ENCODE measurements around the gene CORO1C.
"Not testable (repeated sequence)": the region's sequence is repeated elsewhere in the genome, so short reads cannot be mapped to it uniquely, and the experiment has no call there.

CORO1C gene

GRCh38 chr12:108753976-108754375, 22.7 kb upstream of the CORO1C start:
- DNase-seq (ENCODE audit: low read depth in 2 of 2), result no peak

- DNase-seq (ENCODE audit: low read depth in 2 of 2), result no peak
Observed at GRCh38 chr12:108752387-108752786, 21.1 kb upstream of the CORO1C start.

DNA sequence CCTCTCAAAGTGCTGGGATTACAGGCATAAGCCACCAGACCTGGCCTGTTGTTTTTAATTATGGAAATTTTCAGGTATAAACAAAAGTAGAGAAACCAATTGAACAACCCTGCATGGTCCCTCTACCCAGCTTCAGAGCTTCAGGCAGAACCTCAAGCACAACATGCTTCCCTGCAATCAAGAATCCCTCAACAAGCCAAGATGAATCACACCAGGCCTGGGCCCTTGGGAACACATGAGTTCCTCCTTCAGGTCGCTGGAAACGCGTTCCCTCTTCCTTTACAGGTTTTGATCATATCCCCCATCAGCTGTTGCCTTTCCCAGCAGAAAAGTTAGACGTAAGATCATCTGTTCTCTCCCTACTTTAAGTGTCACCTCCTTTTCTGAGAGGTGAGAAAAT, 20.5 kb upstream of the CORO1C start:
- no peak for DNase-seq (ENCODE audit: low read depth in 2 of 2)

- DNase-seq (ENCODE audit: low read depth in 2 of 2), result not testable (repeated sequence)
Observed at GRCh38 chr12:108751003-108751402, 19.7 kb upstream of the CORO1C start.

DNA sequence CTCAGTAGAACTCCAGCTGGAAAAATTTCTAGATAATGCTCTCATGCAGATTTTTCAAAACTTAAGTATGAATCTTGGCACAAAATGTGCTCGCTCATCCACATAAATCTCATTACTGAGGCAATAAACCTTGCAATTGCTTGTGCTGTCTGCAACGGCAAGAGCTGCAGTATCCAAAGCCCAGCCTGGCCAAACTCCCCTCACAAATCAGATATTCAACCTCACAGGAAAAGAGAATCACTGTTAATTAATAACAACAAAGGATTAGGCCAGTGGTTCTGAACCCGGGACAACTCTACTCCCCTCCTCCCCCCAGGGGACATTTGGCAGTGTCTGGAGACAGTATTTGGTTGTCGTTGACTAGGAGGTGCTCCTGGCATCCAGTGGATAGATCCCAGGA, 19.2 kb upstream of the CORO1C start:
- no peak for DNase-seq (ENCODE audit: low read depth in 2 of 2)

DNA sequence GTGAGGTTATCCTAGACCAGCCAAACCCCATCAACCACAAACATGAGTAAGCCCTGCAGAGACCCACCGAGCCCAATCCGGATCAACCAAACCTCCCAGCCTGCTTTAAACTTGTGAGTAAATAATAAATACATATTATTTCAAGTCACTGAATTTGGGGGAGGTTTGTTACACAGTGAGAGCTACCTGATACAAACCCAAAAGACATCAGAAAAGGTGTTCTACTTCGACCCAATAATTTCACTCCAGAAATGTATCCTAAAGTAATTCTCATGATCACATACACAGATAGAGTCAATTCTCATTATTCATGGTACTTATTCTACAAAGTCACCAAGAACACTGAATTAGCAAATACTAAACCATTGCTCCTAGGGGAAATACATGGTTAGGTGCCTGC, 16.2 kb upstream of the CORO1C start:
- DNase-seq (ENCODE audit: low read depth in 2 of 2), result no peak

- DNase-seq (ENCODE audit: low read depth in 2 of 2), result no peak
Observed at GRCh38 chr12:108745641-108746040, 14.3 kb upstream of the CORO1C start.

DNA sequence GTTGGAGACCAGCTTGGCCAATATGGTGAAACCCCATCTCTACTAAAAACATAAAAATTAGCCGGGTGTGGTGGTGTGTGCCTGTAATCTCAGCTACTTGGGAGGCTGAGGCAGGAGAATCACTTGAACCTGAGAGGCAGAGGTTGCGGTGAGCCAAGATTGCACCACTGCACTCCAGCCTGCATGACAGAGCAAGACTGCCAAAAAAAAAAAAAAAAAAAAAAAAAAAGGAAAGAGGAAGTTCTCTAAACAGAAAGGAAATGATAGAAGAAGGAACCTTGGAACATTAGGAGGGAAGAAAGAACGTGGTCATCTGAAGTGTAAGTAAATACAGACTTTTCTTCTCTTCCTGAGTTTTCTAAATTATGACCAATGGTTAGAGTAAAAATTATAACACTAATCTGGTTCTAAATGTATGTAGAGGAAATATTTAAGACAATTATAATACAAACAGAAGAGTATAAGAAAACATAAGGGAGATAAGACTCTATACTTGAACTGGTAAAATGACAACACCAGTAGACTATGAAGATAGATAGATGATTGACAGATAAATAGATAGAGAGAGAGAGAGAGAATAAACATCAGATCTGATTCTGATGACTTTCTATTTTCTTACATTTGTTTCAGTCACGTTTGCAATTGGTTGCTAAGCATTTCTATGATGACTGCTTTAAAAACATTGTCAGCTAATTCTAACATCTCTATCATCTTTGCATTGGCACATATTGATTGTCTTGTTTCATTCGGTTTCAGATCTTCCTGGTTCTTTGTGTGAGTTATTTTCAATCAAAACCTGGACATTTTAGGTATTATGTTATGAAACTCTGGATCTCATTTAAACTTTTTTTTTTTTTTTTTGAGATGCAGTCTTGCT, 12.9 kb upstream of the CORO1C start:
- DNase-seq (ENCODE audit: low read depth in 2 of 2), result no peak

DNA sequence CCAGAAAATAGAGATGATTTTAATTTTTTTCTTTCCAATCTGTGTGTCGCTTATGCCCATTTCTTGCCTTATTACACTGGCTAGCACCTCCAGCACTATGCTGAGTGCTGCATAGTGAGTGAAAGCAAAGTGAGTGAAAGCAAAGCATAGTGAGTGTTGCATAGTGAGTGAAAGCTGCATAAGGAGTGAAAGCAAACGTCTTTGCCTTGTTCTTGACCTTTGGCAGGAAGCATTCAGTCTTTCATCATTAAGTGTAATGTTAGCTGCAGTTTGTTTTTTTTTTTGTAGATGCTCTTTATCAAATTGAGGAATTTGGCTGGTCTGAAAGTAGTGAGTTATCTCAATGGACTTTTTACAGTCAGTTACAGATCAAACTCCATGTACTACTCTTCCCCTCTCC, 6.9 kb upstream of the CORO1C start:
- DNase-seq (ENCODE audit: low read depth in 2 of 2), result no peak

DNA sequence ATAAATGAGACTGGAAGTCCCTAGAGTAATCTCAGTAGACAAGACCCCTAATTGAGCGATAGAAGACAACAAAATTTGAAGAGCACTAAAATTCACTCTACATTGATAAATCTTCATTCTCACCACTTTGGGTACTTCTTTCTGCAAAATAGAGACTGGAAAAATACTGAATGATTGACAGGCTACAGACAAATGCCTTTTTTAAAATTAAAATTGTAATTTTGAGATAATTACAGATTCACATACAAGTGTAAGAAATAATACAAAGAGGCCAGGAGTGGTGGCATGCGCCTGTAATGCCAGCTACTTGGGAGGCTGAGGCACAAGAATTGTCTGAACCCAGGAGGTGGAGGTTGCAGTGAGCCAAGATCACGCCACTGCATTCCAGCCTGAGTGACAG, 4.5 kb upstream of the CORO1C start:
- no peak for DNase-seq (ENCODE audit: low read depth in 2 of 2)

- DNase-seq (ENCODE audit: low read depth in 2 of 2), result no peak
Observed at GRCh38 chr12:108734200-108734906, 3.0 kb upstream of the CORO1C start.

- not testable (repeated sequence) for DNase-seq (ENCODE audit: low read depth in 2 of 2)
Observed at GRCh38 chr12:108733230-108733531, 1.9 kb upstream of the CORO1C start.

DNA sequence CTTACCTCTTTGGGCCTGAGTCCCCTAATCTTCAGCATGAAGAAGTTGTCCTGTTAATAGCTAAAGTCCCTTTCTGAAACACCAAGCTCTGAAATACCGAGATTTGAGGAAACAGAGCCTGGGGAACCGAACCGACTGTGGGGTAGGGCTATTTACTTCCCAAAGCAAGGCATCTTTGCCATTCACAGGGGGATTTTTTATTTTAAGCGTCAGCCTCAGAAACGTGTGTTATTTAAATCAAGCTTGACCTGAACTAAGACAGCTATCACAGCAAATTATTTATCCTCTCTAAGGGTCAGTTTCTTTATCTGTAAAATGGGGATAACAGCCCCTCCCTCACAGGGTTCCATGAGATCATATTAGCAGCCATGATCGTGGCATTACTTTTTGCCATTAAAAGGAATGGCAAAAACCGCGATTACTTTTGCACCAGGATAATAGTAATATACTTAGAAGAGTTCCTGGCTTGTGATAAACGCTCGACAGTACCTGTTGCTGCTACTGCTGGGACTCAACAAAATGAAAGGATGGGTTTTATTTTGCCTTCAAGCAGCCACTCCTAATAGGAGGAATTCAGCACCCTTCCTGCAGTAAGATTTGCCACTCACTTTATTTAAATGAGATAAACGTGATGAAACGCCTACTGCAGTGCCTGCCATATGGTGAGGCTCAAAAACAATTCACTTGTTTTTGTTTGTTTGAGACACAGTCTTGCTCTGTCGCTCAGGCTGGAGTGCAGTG, 1.3 kb upstream of the CORO1C start:
- no peak for DNase-seq (ENCODE audit: low read depth in 2 of 2)

DNA sequence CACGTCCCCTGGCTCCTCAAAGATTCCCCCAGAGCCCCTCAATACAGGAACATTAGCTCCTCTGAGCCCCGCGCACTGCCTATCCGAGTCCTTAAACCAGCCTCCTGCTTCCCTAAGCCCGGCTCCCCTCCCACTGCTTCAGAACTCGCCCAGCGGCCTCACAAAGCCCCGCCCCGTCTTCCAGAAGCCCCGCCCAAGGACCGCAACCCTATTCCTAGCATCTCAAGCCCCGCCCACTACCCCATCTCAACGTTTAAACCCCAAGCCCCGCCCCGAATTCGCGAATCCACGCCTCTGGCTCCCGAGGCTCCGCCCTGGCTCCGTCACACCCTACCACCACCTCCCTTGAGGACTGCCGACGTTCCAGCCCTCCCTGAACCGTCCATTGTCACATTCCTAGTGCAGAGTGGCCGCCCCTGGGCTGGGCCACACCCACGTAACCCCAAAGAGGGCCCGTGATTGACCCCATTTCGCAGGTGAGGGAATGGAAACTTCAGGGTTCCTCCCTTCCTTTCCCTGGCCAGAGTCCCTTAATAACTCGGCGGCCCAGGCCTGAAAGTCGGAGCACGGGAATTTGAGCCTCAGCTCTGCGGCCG, 646 bp upstream of the CORO1C start:
- peak; percentile 89 to 94 for DNase-seq (ENCODE audit: low read depth in 2 of 2)

DNA sequence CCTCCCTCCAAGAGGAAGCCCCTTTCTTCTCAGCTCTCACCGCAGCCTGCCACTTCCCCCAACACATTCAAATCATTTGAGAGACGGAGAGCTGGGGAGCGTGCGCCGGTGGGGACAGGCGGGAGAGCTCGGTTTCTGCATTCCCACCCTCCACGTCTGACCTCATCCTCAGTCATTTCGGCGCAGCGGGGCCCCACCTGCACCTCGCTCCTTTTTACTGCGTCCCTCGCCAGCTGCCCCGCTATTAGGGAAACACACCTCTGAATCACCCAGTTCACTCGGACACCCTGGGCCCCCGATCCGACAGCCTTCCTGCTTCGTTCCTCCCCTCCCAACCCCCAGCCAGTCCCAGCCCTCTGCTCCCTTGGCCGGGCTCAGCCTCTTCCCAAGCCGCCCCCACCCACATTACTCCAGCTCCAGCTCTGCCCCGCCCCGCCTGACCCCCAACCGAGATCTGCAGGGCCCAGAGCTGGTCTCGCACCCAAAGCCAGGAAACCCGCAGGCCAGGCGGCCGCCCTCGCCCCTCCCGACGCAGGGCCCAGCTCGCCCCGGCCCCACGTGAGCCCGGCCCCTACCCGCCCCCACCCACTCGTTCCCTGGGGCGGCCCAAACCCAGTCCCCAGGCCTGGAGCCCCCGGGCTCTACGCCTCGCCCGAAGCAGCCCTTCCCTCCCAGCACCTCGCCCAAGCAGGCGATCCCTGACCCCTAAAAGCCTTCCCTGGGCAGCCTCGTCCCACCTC, 783 bp downstream of the CORO1C start:
- DNase-seq (ENCODE audit: low read depth in 2 of 2), result peak in 1 of 2 donors; percentile 20

GRCh38 chr12:108729612-108730364, 1.5 kb downstream of the CORO1C start:
- no peak for DNase-seq (ENCODE audit: low read depth in 2 of 2)

GRCh38 chr12:108728820-108729611, 2.3 kb downstream of the CORO1C start:
- DNase-seq (ENCODE audit: low read depth in 2 of 2), result no peak

GRCh38 chr12:108727868-108728735, 3.2 kb downstream of the CORO1C start:
- no peak for DNase-seq (ENCODE audit: low read depth in 2 of 2)

GRCh38 chr12:108727161-108727560, 4.2 kb downstream of the CORO1C start:
- DNase-seq (ENCODE audit: low read depth in 2 of 2), result no peak
